Measurements from ENCODE around the gene C19orf25.

C19orf25 gene

DNA sequence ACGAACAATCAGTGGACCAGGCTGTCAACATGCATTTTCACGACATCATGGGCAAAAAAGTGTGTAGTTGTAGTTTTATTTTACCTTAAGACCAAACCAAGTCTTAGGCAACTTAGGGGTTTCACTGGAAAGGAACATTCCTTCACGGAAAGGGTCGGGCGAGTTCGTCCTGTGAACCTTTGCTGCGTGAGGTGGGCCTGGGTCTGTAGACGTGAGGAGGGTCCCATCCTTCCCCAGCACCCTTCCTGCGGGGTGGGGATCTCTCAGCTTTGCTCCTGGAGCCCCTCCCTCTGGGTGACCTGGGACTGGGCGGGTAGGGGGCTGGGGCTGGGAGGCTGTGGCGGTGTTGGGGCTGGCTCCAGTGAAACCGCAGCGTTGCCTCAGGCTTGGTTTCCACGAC lies 53.1 kb downstream of the C19orf25 start:
- DNase-seq: no peak

DNA sequence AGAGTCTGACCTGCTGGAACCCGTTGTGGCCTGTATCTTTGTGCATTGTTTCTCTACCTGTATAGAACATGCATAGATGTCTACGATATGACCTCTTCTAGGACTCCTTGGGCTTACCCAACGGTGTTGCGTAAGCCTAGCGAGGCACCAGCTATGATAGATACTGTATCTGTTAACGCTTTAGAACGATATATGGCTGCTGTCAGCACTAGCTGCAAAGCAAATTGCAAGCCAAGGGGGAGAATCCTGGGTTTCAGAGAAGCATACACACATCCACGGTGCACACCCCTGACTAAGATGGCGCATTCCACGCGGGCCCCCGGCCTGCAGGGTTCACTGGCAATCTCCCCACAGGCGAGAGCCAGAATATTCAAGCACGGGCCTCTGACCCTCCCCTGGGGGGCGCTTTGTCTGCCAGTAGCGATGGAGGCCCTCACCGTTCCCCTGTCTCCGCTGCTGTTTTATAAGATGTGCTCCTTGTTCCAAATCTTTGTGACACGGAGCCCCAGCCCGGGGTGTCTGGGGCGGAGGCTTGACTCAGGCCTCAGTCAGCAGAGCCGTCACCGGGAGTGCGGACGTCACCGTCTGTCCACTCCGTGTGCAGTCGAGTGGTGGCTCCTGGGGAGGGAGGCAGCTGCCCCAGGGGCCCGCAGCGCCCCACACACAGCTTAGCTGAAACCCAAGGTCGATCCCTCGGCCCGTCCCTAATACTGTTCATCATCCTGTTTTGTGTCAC lies 53.7 kb downstream of the C19orf25 start:
- DNase-seq: no peak

DNA sequence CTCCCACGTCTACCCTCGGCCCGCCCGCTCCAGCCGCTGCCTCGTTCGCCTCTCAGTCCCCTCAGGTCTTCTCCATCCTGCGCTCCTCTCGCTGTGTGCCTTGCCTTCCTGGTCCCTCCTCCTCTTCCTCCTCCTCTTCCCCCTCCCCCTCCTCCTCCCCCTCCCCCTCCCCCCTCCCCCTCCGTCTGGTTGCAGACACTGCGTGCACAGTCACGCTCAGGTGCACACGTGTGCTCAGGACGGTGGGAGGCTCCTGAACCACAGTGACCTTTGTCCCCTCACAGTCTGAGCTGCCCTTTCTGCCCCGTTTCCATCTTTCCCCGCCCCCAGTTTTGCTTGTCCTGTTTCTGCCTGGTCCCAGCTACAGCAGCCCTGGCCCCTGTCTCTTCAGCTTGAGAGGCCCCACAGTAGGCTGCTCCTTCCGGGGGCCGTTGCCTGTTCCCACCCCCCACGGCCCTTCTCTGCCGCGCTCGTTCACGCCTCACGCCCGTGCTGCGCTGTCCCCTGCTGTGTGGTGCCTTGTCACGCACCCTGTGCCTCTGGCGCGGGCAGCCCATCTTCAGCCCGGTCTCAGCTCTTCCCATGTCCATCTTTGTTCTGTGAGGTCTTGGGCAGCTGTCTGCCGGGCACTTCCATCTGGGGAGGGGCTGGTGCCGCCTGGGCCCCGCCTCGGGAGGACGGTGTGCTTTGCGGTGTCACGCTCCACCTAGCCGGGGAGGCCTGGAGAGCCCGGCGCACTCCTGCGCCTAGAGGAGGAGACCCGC lies 54.6 kb downstream of the C19orf25 start:
- DNase-seq: no peak

DNA sequence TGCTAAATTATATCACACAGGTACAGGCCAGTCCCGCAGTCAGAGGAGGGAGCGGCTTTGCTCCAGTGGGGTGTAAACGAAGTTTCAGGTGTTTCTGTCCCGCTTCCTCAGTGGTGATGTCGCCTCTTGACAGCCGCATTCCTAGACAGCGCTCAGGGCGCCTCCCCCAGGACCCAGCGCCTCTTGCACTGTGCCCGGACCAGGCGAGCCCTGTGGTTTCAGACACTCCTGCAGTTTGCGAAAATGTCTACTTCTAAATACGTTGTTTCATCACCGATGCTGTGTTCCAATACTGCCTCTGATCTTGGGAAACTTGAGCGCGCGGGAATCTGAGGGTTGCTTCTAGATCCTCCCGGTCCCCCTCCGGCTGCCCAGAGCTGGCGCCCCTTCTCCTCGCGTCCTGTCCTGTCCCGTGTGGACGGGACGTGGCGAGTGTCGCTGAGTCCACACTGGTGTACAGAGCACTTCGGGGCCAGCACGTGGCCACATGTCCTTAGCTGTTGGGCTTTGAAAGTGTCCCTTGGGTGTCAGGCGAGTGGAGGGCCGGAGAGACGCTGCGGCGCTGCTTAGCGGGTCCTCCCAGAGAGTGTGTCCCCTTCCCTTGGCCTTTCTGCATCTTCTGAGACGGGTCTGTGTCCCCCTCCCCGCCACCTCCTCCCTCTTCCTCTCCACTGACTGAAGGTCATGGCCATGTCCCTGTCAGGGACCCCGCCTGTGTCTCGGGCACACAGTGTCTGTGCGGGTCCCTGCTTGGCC lies 55.4 kb downstream of the C19orf25 start:
- no peak for DNase-seq

Measured in islet precursor cell (in vitro differentiated cells).